Measurements from ENCODE around the gene GJC1.
A peak's percentile ranks its signal among the peaks of the same experiment; 100 is the strongest.

Gene GJC1

GRCh38 chr17:44796731-44797130, 33.4 kb downstream of the GJC1 start:
- DNase-seq = no peak

- no peak for DNase-seq
These were observed 34.2 kb downstream of the GJC1 start for GRCh38 chr17:44795928-44796327.

GRCh38 chr17:44795421-44795820, 34.7 kb downstream of the GJC1 start:
- DNase-seq = no peak

DNA sequence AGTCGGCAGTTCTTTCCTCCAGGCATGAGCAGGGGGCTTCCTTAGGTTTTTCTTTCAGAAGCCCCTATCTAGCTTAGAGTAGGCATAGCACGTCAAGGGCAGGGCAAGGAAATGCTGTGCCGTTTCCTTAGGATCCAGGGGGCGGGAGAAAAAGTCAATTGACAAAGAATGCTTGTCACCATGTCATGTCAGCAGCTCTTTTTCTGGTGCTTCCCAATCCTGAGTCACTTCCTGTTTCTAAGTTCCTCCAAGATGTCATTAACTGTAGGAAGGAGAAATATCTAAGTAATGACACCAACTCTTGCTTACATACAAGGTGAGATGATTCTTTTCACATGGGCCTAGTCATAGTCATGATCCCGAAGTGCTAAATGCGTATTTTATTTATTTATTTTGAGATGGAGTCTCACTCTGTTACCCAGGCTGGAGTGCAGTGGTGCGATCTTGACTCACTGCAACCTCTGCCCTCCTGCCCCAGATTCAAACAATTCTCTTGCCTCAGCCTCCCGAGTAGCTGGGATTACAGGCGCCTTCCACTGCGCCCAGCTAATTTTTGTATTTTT, 35.2 kb downstream of the GJC1 start:
- no peak for DNase-seq

DNA sequence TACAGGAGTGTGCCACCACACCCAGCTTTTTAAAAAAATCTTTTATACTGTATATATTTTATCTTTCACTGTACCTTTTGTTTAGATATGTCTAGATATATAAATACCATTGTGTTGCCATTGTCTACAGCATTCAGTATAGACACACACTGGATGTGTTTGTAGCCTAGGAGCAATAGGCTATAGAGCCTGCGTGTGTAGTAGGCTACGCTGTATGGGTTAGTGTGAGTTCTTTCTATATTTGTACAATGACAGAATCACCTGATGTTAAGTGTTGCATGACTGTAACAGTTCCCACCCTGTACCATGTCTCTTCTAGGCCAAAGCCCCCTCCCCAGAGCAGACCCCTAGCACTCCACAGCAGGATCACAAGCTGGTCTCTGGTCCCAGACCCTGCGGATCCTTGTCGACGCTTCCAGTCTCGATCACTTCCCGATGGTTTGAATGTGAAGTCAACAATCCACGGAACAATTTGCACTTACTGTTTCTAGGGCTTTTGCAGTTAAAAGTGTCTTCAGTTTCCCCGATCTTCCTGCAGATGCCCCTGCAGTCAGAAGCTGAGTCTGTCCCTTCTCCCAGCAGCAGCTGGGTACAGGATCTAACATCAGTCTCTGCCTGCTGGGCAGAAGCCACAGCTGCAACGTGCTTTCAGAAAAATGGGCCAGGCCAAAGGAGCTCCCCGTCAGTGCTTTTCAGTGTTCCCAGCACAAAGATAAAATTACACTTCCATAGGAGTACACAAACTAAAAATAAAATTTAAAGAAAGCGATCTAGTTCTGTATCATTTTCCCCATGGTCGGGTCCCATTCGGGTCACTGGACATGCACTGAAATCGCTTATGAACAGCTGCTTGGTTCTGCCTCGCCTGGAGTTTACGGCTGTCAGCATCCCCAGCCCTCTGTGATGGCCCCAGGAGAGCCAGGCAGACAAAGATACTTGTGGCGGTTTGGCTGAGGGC, 35.9 kb downstream of the GJC1 start:
- DNase-seq = no peak

DNA sequence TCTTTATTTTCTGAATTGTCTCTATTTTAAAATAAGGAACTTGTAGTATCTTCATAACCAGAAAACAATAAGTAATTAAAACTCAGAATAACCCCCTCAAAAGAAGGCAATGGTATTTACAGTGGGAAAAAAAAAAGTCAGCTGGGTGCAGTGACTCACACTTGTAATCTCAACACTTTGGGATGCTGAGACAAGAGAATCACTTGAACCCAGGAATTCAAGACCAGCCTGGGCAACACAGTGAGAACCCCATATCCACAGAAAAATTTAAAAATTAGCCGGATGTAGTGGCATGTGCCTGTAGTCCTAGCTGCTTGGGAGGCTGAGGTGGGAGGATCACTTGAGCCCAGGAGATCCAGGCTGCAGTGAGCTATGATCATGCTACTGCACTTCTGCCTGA, 37.8 kb downstream of the GJC1 start:
- DNase-seq = no peak

DNA sequence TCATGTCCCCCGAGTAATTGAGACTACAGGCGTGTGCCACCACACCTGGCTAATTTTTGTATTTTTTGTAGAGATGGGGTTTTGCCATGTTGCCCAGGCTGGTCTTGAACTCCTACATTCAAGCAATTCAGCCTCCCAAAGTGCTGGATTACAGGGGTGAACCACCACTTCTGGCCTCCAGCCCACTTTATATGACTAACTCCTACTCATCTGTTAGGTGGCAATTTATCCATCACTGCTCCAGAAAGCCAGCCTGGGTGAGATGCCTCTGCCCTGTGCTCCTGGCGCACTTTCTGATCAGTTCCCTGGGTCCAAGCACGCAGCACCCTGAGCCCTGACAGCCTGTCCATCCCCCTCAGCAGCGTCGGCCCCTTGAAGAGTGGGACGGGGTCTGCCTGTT, 41.9 kb downstream of the GJC1 start:
- no peak for DNase-seq

- DNase-seq = no peak
These were observed 42.7 kb downstream of the GJC1 start for GRCh38 chr17:44787271-44787940.

DNA sequence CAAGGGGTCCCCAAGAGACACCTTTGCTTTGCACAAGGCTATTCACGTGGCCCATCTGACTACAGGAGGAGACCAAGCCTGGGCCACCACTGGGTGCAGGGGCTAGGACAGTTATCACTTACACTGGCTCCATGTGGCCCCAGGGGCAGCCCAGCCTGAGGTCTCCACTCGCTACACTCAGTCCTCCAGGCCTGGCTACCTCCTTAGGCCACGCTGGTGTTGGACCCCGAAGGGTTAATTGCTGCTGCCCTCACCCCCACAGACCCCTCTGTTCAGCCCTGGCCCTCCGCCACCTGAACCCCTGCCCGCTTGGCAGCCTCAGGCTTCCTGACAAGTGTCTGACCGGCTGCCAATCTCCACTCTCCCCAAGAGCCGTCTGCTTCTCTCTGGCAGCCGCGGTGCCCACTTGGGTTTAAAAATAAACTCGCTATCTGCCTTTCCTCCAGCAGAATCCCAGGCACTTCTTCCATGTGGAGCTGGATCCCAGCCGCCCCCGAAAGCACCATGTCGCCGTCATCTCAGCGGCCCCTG, 43.5 kb downstream of the GJC1 start:
- no peak for DNase-seq

- DNase-seq = no peak
These were observed 44.2 kb downstream of the GJC1 start for GRCh38 chr17:44785921-44786320.

DNA sequence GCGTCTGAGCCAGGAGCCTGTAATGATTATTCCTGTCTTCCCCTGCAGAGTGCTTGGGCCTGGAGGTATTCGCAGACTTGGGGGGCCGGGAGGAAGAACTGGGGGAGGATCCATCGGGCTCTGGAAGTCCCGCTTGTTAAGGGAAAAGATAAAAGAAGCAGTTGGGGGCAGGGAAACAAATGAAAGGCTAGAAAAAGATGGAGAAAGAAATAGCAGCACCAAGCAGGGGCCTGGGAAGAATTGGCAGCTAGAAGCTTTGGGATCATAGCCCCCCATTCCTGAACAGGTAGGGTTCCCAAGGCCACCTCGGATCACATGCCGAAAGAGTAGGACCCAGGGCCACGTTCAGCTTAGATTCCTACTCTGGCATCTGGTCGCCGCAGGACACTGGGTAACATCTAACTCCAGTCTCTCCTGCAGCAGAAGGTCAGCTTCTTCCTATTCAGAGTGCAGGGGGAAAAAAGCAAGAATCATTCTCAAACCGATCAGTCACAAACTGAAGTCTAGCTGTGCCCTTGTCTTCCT, 47.7 kb downstream of the GJC1 start:
- DNase-seq = no peak

DNA sequence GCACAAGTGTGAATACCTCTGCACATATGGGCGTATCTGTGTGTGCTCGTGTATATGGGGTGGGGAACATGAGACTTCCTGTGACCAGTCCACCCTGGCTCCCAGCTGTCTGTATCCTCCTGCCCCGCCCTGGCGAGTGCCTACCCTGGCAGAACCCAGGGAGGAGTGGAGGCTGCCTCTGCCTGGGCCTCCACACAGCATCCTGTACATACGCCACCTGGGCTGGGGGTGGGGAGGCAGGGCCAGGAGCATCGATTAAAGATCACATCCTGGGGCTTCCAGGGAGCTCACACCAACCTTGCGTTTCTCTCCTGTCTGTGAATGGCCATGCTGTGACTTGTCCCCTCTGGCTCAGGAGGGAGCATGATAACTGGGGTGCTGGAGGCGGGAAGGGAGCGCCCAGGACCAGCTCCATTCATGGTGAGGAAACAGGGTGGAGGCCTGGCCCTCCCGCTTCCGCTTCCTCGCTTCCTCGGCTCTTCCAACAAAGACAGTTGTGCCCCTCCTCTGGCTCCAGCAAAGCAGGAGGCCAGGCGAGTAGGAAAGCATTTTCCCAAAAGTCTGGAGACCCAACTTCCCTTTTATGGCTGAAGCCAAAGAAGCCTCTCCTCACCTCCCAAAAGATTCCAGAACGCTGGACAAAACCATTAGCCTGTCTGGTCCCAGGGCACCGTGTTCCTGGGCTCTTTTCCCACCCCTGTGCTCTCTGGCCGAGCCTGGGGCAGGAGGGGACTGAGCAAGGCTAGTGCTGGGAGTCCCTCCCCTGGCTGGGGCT, 48.3 kb downstream of the GJC1 start:
- no peak for DNase-seq

- DNase-seq = no peak
These were observed 49.1 kb downstream of the GJC1 start for GRCh38 chr17:44780845-44781480.

DNA sequence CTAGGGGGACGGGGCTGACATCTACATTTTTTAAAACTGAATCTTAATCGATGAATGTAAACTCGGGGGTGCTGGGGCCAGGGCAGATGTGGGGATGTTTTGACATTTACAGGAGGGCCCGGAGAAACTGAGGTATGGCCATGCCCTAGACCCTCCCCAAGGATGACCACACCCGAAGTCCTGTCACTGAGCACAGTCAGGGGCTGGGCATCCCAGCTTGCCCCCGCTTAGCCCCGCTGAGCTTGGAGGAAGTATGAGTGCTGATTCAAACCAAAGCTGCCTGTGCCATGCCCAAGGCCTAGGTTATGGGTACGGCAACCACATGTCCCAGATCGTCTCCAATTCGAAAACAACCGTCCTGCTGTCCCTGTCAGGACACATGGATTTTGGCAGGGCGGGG, 49.9 kb downstream of the GJC1 start:
- DNase-seq = no peak

- DNase-seq = peak; percentile 92
These were observed 50.7 kb downstream of the GJC1 start for GRCh38 chr17:44779211-44780025.

- DNase-seq = no peak
These were observed 51.4 kb downstream of the GJC1 start for GRCh38 chr17:44778656-44779210.

- no peak for DNase-seq
These were observed 52.4 kb downstream of the GJC1 start for GRCh38 chr17:44777394-44778348.

DNA sequence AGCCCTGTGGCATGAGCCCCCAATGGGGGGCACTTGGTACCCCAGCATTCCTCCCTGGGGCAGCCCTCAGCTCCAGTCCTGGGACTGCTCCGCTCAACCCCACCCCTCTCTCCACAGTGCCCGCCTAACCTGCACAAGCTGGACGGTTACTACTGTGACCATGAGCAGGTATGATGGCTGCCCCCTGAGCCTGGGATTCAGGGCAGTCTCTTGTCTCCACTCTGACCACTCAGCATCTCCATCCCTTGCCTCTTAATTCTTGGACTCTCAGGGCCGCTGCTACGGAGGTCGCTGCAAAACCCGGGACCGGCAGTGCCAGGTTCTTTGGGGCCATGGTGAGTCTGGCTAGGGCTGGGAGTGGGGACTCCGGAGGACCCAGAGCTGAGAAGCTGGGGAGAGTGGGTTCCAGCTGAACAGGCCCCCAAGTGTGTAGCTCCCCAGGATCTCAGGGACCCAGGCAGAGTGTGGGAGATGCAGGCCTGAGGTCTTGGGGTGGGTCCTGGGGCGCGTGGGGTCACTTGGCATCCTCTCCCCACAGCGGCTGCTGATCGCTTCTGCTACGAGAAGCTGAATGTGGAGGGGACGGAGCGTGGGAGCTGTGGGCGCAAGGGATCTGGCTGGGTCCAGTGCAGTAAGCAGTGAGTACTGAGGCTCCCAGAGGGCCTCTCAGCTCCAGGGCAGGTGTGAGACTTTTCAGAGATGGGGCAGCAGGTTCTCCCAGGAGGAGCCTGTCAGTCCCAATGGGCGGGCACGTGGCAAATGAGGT, 53.3 kb downstream of the GJC1 start:
- DNase-seq = no peak

Data from stimulated activated CD8-positive, alpha-beta memory T cell treated with anti-CD3 and anti-CD28 coated beads, Interleukin-4, amount 100 ng/mL, for 48 hours (primary cell).